Airway epithelial cell (primary cell): ENCODE results near the gene FUT6. TPM values are rescaled to one million over a fixed set of nuclear protein-coding genes. Genes with fewer than 3 reads are reported as not detected.

Experiments
- total RNA-seq: library from RNA; depleted of rRNA; stranded (reverse); fragments of >200 nt; gene quantifications from 2 replicates; pipeline ENCODE4 v1.2.3, GENCODE V29; 2015

Gene FUT6, protein sequence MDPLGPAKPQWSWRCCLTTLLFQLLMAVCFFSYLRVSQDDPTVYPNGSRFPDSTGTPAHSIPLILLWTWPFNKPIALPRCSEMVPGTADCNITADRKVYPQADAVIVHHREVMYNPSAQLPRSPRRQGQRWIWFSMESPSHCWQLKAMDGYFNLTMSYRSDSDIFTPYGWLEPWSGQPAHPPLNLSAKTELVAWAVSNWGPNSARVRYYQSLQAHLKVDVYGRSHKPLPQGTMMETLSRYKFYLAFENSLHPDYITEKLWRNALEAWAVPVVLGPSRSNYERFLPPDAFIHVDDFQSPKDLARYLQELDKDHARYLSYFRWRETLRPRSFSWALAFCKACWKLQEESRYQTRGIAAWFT
- 0.19 and 0.21 TPM in 2 replicates for total RNA-seq

DNA sequence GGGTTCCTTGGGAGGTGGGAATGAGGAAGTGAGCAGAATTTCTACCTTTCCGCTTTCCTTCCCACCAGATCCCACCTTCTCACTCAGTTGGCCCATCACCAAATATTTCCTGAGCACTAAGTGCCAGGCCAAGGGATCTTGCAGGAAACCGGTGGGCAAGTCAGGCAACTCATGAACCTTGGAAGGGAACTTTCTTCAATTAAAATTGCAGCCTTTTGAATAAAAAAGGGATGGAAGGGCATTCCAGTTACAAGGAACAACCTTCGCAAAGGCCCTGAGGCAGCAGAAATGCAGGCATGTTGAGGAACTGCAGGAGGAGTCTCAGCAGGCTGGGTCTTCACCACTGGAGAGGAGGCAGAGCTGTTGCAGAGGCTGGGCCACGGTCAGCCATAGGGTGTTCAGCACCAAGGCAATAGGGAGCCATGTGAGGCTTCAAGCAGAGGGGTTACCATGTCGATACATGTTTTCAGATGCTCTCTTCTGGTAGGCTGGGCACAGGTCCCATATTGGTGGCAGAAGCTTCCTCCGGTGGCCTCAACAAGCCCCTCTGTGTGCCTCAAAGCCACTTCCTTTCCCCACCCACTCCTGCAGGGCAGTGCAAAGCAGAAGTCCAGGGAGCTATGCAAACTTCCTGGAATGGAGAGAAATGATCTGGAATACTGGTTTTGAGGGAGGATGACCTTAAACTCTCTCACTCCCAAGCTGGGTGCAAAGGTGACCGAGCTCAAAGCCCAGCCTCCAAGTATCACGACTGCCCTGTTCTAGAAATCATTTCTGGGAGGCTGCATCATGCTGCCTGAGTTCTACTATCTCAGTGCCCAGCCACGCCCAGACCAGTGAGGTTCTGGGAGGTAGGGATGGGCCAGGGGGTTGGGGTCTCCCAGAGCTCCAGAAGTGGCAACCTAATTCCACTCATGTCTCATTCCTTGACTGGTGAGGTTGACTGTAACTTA lies at the start of gene FUT6:
FUT6 (minus strand) TSS at position 638 of the 953 bp plus-strand sequence. CDS start 7,135 bp downstream, outside the sequence.

DNA sequence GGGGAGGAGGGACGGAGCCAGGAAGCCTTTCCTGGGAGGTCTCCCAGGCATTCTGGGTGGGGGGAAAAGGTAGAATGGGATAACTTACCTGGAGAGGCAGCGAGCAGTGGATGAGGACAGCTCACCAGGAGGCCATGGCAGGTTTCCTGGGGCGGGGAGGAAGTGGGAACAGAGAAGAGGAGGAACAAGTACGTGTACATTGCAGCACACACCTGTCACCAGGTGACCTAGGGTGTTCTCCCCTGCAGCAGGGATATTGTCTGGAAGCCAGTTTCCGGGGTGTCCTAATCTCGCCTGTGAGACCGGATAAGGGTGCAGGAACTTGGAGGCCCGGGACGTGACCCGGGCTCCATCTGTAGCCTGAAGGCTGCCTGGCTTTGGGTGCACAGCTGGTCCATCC lies 11.8 kb upstream of the FUT6 start, which contains the start of gene FUT3:
FUT3 (minus strand) TSS at position 148 of the 400 bp plus-strand sequence.

DNA sequence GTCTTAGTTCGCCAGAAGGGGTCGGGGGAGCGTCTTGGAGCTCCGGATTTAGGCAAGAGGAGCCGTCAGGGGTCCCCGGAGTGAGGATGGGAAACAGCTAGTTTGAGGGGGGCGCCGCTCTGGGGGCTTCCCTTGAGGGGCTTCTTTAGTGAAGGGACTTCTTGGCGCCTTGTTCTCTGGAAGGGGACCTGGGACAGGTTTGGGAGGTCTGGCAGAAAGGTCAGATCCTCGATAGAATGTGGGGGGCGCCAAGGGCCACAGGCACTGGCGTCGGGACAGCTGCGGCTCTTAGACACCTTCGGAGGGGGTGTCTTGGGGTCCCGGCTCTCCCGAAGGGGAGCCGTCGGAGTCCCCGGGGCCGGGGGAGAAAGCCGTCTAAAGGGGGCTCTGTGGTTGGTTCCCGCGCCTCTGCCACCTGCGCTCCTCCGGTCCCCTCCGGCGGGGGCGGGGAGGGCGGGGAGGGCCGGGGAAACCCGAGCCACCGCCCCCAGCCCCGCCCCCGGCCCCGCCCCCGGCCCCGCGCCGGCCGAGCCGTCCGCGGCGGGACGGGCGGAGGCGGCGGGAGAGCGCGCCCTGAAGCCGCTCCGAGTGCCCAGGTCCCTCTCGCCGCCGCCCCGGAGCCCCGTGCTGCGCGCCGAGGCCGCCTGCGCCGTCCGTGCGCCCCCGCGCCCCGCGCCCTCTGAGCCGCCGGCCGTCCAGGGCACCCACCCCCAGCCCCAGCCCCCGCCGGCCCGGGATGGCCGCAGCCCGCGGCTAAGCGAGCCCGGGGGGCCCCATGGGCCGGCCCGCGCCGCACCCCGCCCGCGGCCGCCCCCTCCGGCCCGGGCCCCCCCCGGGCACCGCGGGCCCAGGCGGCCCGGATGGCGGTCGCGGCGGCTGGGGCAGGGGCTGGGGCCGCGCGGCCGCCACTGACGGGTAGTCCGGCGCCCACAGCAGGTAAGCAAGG lies 34.7 kb downstream of the FUT6 start, which contains the start of gene NRTN:
NRTN (plus strand) TSS at position 552 of the 946 bp plus-strand sequence. CDS start 19,099 bp downstream, outside the sequence.

GRCh38 chr19:5790559-5791520 lies 48.7 kb downstream of the FUT6 start, which contains the start of gene DUS3L:
DUS3L (minus strand) TSS chr19:5791163; CDS start chr19:5791141, 22 bp downstream.

DNA sequence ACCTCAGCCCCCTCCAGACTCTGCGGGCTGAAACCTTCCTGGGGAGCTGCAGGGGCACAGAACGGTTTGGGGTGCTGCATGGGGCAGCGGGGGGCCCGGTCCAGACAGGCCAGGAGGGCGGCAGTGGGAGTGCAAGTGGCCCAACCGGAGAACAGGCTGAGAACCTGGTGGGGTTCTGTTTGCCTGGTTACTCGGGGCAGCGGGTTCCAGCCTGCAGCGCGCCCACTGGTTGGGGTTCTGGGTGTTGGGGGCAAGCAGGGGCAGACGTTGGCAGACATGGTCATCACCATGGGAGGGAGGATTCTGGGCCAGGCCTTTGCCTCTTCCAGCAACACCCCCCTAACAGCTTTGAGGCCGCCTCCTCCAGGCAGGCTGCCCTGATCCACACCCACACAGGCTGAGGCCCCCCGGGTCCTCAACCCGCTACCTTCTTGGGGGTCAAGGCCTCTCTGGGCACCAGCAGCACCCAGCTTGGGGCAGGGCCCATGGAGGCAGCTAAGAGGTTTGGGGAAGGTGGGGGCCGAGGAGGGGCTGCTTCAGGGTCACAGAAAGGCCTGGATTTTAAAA lies 54.8 kb downstream of the FUT6 start, which contains the start of gene PRR22:
PRR22 (minus strand) TSS at position 166 of the 567 bp plus-strand sequence; CDS start at position 80, 86 bp downstream.

Other genes with a start within 250 kb of the FUT6 start
- gene SAFB2, start 216.9 kb downstream of the FUT6 start, total RNA-seq, result 12.6 and 18.3 TPM in 2 replicates
- gene SAFB, start 216.6 kb downstream of the FUT6 start, total RNA-seq, result 41.0 and 65.4 TPM in 2 replicates
- 65.2 and 74.3 TPM in 2 replicates for gene MICOS13, start 159.2 kb downstream of the FUT6 start, total RNA-seq
- gene HSD11B1L, start 158.7 kb downstream of the FUT6 start, total RNA-seq, result 12.4 and 13.4 TPM in 2 replicates
- gene RPL36, start 149.4 kb downstream of the FUT6 start, total RNA-seq, result 1,285 and 1,355 TPM in 2 replicates
- gene LONP1, start 119.6 kb downstream of the FUT6 start, total RNA-seq, result 91.7 and 149 TPM in 2 replicates
- not detected in 2 replicates for gene CATSPERD, start 119.1 kb downstream of the FUT6 start, total RNA-seq
- 0.21 and 0.46 TPM in 2 replicates for gene PRR22, start 55.0 kb downstream of the FUT6 start, total RNA-seq
- 21.9 and 24.6 TPM in 2 replicates for gene DUS3L, start 48.5 kb downstream of the FUT6 start, total RNA-seq
- gene NRTN, start 34.6 kb downstream of the FUT6 start, total RNA-seq, result 0.23 TPM in 1 of 2 replicates, not detected in the other
- gene FUT3, start 11.7 kb upstream of the FUT6 start, total RNA-seq, result 12.6 and 15.4 TPM in 2 replicates
- not detected in 2 replicates for gene FUT5, start 30.8 kb upstream of the FUT6 start, total RNA-seq
- gene NDUFA11, start 64.1 kb upstream of the FUT6 start, total RNA-seq, result 257 and 322 TPM in 2 replicates
- 1.7 and 2.5 TPM in 2 replicates for gene VMAC, start 65.2 kb upstream of the FUT6 start, total RNA-seq
- gene CAPS, start 74.6 kb upstream of the FUT6 start, total RNA-seq, result 7.0 and 12.6 TPM in 2 replicates
- 66.1 and 66.8 TPM in 2 replicates for gene RANBP3, start 138.4 kb upstream of the FUT6 start, total RNA-seq